ENCODE measurements around the gene ZFYVE27. TPM values are rescaled to one million over a fixed set of nuclear protein-coding genes. Genes with fewer than 3 reads are reported as not detected.
A peak's percentile ranks its signal among the peaks of the same experiment; 100 is the strongest.

ZFYVE27 gene
- polyA plus RNA-seq, 3 donors = 6.2 to 31.1 (median 9.7) TPM

DNA sequence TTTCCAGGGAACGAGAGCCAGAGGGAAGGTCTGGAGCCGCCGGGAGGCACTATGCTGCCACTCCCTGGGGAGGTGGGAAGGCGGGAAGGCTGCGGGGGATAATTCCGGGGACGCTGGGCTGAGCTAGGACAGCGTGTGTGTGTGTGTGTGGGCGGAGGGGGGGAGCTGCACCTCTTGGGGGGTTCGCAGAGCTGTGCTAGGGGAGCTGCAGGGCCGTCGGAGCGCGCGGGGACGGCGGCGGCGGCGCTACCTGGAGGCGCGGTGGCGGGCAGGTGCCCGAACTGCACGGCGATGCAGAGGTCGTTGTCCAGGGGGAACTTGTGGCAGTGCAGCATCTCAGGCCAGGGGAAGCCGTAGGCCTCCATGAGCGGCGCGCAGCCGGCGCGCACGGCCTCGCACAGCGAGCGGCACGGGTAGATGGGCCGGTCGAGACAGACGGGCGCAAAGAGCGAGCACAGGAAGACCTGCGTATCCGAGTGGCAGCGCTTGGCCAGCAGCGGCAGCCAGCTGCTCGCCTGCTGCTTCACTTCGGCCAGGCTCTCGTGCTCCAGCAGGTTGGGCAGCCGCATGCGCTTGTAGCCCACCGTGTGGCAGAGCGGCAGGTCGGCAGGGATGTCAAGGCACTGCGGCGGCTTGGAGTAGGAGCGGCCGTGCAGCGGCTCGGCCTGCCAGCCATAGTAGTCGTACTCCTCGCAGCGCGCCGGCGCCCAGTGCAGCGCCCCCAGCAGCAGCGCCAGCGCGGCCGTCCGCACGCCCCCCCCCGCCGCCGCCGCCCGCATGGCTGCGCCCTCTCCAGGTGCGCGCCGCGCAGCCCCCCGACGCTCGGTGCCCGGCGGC lies 34.3 kb downstream of the ZFYVE27 start:
- Mint-ChIP-seq H3K36me3 (peaks cover 0 to 5% of the 10 kb centered on the region in 2 donors), H3K9me3 (peaks cover 0 to 8% (median 4%) of the 10 kb centered on the region in 7 donors), H3K4me1 (peaks cover 29% of the 10 kb centered on the region), H3K4me3 (peak overlapping the region in 1 of 2 donors; percentile 81), H3K27ac (no peak overlapping the region), H3K27me3 (ENCODE audit: low read depth in 3 of 3) (peaks cover 42 to 56% (median 54%) of the 10 kb centered on the region in 3 donors)
- no peak overlapping the region for H3K27ac ChIP-seq (ENCODE audit: low read depth in 1 of 2, low read length in 2 of 2)
- peaks cover 3 to 18% of the 10 kb centered on the region in 2 donors for H3K4me1 ChIP-seq (ENCODE audit: control insufficient read depth in 1 of 2, insufficient read depth in 2 of 2, low read length in 2 of 2)
- H3K79me2 ChIP-seq (ENCODE audit: insufficient read depth, low read length) = no peaks in the 10 kb centered on the region
- no peaks in the 10 kb centered on the region for H3K36me3 ChIP-seq (replicated peaks in 1 of 2; ENCODE audit: control insufficient read depth in 1 of 2, insufficient read depth in 2 of 2, low read length in 2 of 2)
- H2AFZ ChIP-seq (ENCODE audit: insufficient read depth, low read depth, low read length, poor library complexity, severe bottlenecking) = no peak overlapping the region
- peaks cover 24 to 34% of the 10 kb centered on the region in 2 donors for H3K27me3 ChIP-seq (ENCODE audit: control insufficient read depth in 2 of 2, insufficient read depth in 2 of 2, low read length in 2 of 2)
- H3K4me3 ChIP-seq (replicated peaks in 1 of 3; ENCODE audit: low read depth in 2 of 3, low read length in 3 of 3) = no peak overlapping the region
- H4K20me1 ChIP-seq (ENCODE audit: insufficient read depth, low read length) = no peaks in the 10 kb centered on the region
- 2% methylated on average over 89 of the region's 90 CpGs for WGBS (ENCODE audit: insufficient coverage)
- intact Hi-C loops (cut with micrococcal nuclease) = no loop called here
- H3K4me2 ChIP-seq (replicated peaks; ENCODE audit: extremely low read depth, low read length, poor library complexity, severe bottlenecking) = peak overlapping the region; percentile 26
- no peak for DNase-seq
- TF ChIP-seq, protein P1, sequence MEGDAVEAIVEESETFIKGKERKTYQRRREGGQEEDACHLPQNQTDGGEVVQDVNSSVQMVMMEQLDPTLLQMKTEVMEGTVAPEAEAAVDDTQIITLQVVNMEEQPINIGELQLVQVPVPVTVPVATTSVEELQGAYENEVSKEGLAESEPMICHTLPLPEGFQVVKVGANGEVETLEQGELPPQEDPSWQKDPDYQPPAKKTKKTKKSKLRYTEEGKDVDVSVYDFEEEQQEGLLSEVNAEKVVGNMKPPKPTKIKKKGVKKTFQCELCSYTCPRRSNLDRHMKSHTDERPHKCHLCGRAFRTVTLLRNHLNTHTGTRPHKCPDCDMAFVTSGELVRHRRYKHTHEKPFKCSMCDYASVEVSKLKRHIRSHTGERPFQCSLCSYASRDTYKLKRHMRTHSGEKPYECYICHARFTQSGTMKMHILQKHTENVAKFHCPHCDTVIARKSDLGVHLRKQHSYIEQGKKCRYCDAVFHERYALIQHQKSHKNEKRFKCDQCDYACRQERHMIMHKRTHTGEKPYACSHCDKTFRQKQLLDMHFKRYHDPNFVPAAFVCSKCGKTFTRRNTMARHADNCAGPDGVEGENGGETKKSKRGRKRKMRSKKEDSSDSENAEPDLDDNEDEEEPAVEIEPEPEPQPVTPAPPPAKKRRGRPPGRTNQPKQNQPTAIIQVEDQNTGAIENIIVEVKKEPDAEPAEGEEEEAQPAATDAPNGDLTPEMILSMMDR (IDR thresholded peaks at IDR 0.05) = no peak
- no peak overlapping the region for H3K9ac ChIP-seq (ENCODE audit: insufficient read depth, low read length, poor library complexity, severe bottlenecking)
- peaks cover 0 to 7% of the 10 kb centered on the region in 2 donors for H3K9me3 ChIP-seq (replicated peaks in 1 of 2; ENCODE audit: control insufficient read depth in 1 of 2, insufficient read depth in 1 of 2, low read length in 2 of 2)

DNA sequence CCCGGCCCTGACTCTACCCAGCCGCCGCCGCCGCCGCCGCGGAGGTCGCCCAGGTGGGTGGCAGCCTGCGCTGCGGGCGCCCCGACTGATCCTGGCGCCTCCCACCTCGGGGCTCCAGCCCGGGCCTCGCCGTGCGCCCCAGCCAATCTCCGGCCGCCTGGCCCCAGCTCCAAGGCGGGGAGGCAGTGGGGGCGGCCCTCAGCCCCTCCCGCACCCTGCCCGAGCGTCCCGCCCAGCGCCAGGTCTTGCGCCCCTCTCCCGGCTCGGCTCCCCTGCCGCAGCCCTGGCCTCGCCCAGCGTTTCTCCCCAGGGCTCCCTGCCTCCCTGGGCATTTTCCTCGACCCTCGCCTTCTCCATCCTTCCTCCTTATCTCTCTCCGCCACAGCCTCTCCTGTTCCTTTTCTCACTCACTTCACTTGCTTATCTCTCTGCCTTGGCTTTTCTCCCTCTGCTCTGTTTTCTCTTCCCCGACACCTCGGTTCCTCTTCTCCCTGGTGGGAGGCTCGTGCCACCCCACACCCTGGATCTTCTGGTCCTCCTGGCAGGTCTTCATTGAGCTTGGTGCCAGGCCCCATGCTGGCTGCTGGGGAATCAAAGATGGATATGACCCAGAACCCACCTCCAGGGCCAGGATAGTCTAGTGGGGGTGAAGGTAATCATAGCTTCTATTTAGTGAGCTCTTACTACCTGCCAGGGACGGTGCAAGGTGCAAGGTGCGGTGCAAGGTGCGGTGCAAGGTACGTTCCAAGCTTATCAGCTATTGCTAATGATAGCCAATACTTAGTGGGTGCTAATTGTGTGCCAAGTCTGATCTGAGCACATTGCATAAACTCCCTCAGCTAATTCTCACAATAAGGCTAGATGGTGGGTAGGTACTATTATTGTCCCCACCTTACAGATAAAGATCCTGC lies 35.2 kb downstream of the ZFYVE27 start, which contains the start of gene SFRP5:
SFRP5 (minus strand) TSS at position 87 of the 911 bp plus-strand sequence. CDS start 166 bp downstream, outside the sequence.
- 9% methylated on average over 43 of the region's 44 CpGs for WGBS (ENCODE audit: insufficient coverage)
- H3K36me3 Mint-ChIP-seq = peaks cover 0 to 5% of the 10 kb centered on the region in 2 donors
- TF ChIP-seq, protein P1 (IDR thresholded peaks at IDR 0.05) = no peak
- no peak within 1 kb of the TSS for H3K27ac ChIP-seq (ENCODE audit: low read depth in 1 of 2, low read length in 2 of 2)
- H3K9ac ChIP-seq (ENCODE audit: insufficient read depth, low read length, poor library complexity, severe bottlenecking) = no peak within 1 kb of the TSS
- no peak within 1 kb of the TSS for H2AFZ ChIP-seq (ENCODE audit: insufficient read depth, low read depth, low read length, poor library complexity, severe bottlenecking)
- no peaks in the 10 kb centered on the region for H4K20me1 ChIP-seq (ENCODE audit: insufficient read depth, low read length)
- H3K79me2 ChIP-seq (ENCODE audit: insufficient read depth, low read length) = no peaks in the 10 kb centered on the region
- H3K4me1 ChIP-seq (ENCODE audit: control insufficient read depth in 1 of 2, insufficient read depth in 2 of 2, low read length in 2 of 2) = peaks cover 3 to 18% of the 10 kb centered on the region in 2 donors
- peak within 1 kb of the TSS; percentile 35 to 81 for H3K4me3 Mint-ChIP-seq
- no peak for DNase-seq
- no peaks in the 10 kb centered on the region for H3K36me3 ChIP-seq (replicated peaks in 1 of 2; ENCODE audit: control insufficient read depth in 1 of 2, insufficient read depth in 2 of 2, low read length in 2 of 2)
- intact Hi-C loops (cut with micrococcal nuclease) = no loop called here
- H3K9me3 ChIP-seq (replicated peaks in 1 of 2; ENCODE audit: control insufficient read depth in 1 of 2, insufficient read depth in 1 of 2, low read length in 2 of 2) = peaks cover 0 to 7% of the 10 kb centered on the region in 2 donors
- H3K4me1 Mint-ChIP-seq = peaks cover 29% of the 10 kb centered on the region
- no peak within 1 kb of the TSS for H3K4me3 ChIP-seq (replicated peaks in 1 of 3; ENCODE audit: low read depth in 2 of 3, low read length in 3 of 3)
- peak within 1 kb of the TSS; percentile 26 for H3K4me2 ChIP-seq (replicated peaks; ENCODE audit: extremely low read depth, low read length, poor library complexity, severe bottlenecking)
- H3K27ac Mint-ChIP-seq = no peak within 1 kb of the TSS
- peaks cover 24 to 34% of the 10 kb centered on the region in 2 donors for H3K27me3 ChIP-seq (ENCODE audit: control insufficient read depth in 2 of 2, insufficient read depth in 2 of 2, low read length in 2 of 2)
- H3K9me3 Mint-ChIP-seq = peaks cover 0 to 8% (median 4%) of the 10 kb centered on the region in 7 donors
- H3K27me3 Mint-ChIP-seq (ENCODE audit: low read depth in 3 of 3) = peaks cover 42 to 56% (median 54%) of the 10 kb centered on the region in 3 donors
